ENCODE data around the gene GMIP. TPM values are rescaled to one million over a fixed set of nuclear protein-coding genes. Genes with fewer than 3 reads are reported as not detected.
"Not testable (repeated sequence)": the region's sequence is repeated elsewhere in the genome, so short reads cannot be mapped to it uniquely, and the experiment has no call there.

Gene GMIP
- total RNA-seq (2014; rRNA removed; shearing (Covaris generic); ENCODE audit: low replicate concordance), result 6.6 and 12.5 TPM in 2 replicates

GRCh38 chr19:19643158-19644053 is at the start of gene GMIP:
GMIP (minus strand) TSS chr19:19643657; CDS start chr19:19643529, 128 bp downstream.
- DNase-seq (ENCODE audit: low read depth), result peak; percentile 70
- in situ Hi-C loops (cut with HindIII; ENCODE audit: low pct_unique_long_range_greater_than_20kb, low sequenced_read_pairs), result no loop called here

GRCh38 chr19:19691683-19692082 is 48.2 kb upstream of the GMIP start:
- no peak for DNase-seq (ENCODE audit: low read depth)
- in situ Hi-C loops (cut with HindIII; ENCODE audit: low pct_unique_long_range_greater_than_20kb, low sequenced_read_pairs), result no loop called here

GRCh38 chr19:19689023-19689422 is 45.6 kb upstream of the GMIP start:
- in situ Hi-C loops (cut with HindIII; ENCODE audit: low pct_unique_long_range_greater_than_20kb, low sequenced_read_pairs); DNase-seq (ENCODE audit: low read depth): not testable (repeated sequence)

GRCh38 chr19:19687090-19687489 is 43.6 kb upstream of the GMIP start:
- no peak for DNase-seq (ENCODE audit: low read depth)
- in situ Hi-C loops (cut with HindIII; ENCODE audit: low pct_unique_long_range_greater_than_20kb, low sequenced_read_pairs), result no loop called here

- in situ Hi-C loops (cut with HindIII; ENCODE audit: low pct_unique_long_range_greater_than_20kb, low sequenced_read_pairs), result no loop called here
- no peak for DNase-seq (ENCODE audit: low read depth)
These were observed 43.1 kb upstream of the GMIP start for GRCh38 chr19:19686580-19686979.

GRCh38 chr19:19686119-19686518 is 42.7 kb upstream of the GMIP start:
- in situ Hi-C loops (cut with HindIII; ENCODE audit: low pct_unique_long_range_greater_than_20kb, low sequenced_read_pairs); DNase-seq (ENCODE audit: low read depth): not testable (repeated sequence)

GRCh38 chr19:19679176-19680073 is 36.0 kb upstream of the GMIP start:
- DNase-seq (ENCODE audit: low read depth), result no peak
- in situ Hi-C loops (cut with HindIII; ENCODE audit: low pct_unique_long_range_greater_than_20kb, low sequenced_read_pairs), result no loop called here

GRCh38 chr19:19677579-19677978 is 34.1 kb upstream of the GMIP start:
- DNase-seq (ENCODE audit: low read depth), result no peak
- in situ Hi-C loops (cut with HindIII; ENCODE audit: low pct_unique_long_range_greater_than_20kb, low sequenced_read_pairs), result no loop called here

GRCh38 chr19:19674315-19674714 is 30.9 kb upstream of the GMIP start:
- DNase-seq (ENCODE audit: low read depth), result no peak
- in situ Hi-C loops (cut with HindIII; ENCODE audit: low pct_unique_long_range_greater_than_20kb, low sequenced_read_pairs), result no loop called here

- no peak for DNase-seq (ENCODE audit: low read depth)
- in situ Hi-C loops (cut with HindIII; ENCODE audit: low pct_unique_long_range_greater_than_20kb, low sequenced_read_pairs), result no loop called here
These were observed 29.4 kb upstream of the GMIP start for GRCh38 chr19:19672816-19673215.

GRCh38 chr19:19670070-19670551 is 26.7 kb upstream of the GMIP start:
- in situ Hi-C loops (cut with HindIII; ENCODE audit: low pct_unique_long_range_greater_than_20kb, low sequenced_read_pairs), result no loop called here
- DNase-seq (ENCODE audit: low read depth), result no peak

- DNase-seq (ENCODE audit: low read depth), result peak; percentile 85
- in situ Hi-C loops (cut with HindIII; ENCODE audit: low pct_unique_long_range_greater_than_20kb, low sequenced_read_pairs), result loop anchor here (10.0 kb wide), 1 partner anchor 134 kb away; the partner anchor contains the start of gene CILP2
These were observed 25.0 kb upstream of the GMIP start, which contains the start of gene ZNF101 for GRCh38 chr19:19668230-19669012. ZNF101 (plus strand) TSS chr19:19668839; CDS start chr19:19668964, 125 bp downstream.

GRCh38 chr19:19665420-19665948 is 22.0 kb upstream of the GMIP start:
- not testable (repeated sequence) for DNase-seq (ENCODE audit: low read depth)
- in situ Hi-C loops (cut with HindIII; ENCODE audit: low pct_unique_long_range_greater_than_20kb, low sequenced_read_pairs), result loop anchor here (10.0 kb wide), 1 partner anchor 131 kb away; the partner anchor contains the start of gene CILP2

GRCh38 chr19:19663256-19664120 is 20.0 kb upstream of the GMIP start, which contains the start of gene ATP13A1:
ATP13A1 (minus strand) TSS chr19:19663676; CDS start chr19:19663666, 10 bp downstream.
- peak; percentile 98 for DNase-seq (ENCODE audit: low read depth)
- in situ Hi-C loops (cut with HindIII; ENCODE audit: low pct_unique_long_range_greater_than_20kb, low sequenced_read_pairs), result loop anchor here (10.0 kb wide), 1 partner anchor 129 kb away; the partner anchor contains the start of gene CILP2

GRCh38 chr19:19662871-19663255 is 19.4 kb upstream of the GMIP start:
- DNase-seq (ENCODE audit: low read depth), result no peak
- in situ Hi-C loops (cut with HindIII; ENCODE audit: low pct_unique_long_range_greater_than_20kb, low sequenced_read_pairs), result loop anchor here (10.0 kb wide), 1 partner anchor 128 kb away; the partner anchor contains the start of gene CILP2

GRCh38 chr19:19662344-19662743 is 18.9 kb upstream of the GMIP start:
- in situ Hi-C loops (cut with HindIII; ENCODE audit: low pct_unique_long_range_greater_than_20kb, low sequenced_read_pairs), result loop anchor here (10.0 kb wide), 1 partner anchor 128 kb away; the partner anchor contains the start of gene CILP2
- no peak for DNase-seq (ENCODE audit: low read depth)
